COLO829 (cell line): Measurements from ENCODE around the gene MYOD1.

Source experiments
- DNase-seq: peaks from one replicate; pipeline ENCODE4 v3.0.0; 2012; ENCODE audit warnings: low spot score

The MYOD1 gene

DNA sequence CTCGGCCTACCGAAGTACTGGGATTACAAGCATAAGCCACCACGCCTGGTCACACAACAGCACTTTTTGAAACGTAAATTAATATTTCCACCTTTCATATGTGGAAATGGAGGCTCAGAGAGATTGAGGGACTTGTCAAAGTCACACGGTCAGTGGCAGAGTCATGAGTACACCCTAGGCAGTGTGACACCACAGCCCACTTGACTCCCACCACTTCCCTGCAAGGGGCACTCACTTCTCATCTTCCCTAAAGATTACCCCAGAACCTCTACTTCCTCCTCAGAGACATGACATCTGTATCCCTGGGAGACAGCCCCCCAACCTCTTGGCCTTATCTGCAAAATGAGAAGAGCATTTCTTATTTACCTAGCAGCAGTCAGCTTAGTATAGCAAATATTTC is 16.5 kb upstream of the MYOD1 start:
- DNase-seq: no peak

DNA sequence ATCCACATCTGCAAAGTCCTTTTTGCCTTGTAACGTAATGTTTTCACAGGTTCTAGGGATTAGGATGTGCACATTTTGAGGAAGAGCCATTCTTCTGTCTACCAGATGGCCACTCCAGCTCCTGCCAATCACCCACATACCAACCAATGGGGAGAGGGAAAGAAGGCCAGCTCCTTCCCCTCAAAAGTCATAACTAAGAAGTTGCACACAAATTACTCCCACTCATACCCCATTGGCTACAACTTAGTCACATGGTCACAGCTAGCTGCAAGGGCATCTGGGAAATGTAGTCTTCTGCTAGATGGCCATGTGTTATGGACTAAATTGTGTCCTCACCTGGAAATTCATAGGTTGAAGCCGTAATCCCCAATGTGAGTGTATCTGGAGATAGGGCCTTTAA is 15.4 kb upstream of the MYOD1 start:
- DNase-seq: peak; percentile 49

DNA sequence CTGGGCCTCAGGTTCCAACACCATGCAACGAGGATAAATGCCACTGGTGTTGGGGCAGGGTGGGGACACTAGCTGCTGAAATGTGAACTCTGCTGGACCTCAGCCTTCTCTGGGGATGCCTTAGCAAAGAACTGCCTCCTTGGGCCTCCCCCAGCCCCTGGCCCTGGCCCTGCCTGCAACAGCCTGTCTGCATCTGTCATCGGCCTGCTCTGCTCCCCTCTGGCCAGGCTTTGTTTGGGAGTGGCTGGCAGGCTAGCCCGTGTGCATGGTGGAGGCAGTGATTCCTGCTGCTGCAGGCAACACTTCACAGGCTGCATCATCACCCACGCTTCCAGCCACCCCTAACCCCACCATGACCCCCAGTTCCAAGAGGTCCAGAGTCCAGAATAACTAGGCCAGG is 11.5 kb upstream of the MYOD1 start:
- no peak for DNase-seq

DNA sequence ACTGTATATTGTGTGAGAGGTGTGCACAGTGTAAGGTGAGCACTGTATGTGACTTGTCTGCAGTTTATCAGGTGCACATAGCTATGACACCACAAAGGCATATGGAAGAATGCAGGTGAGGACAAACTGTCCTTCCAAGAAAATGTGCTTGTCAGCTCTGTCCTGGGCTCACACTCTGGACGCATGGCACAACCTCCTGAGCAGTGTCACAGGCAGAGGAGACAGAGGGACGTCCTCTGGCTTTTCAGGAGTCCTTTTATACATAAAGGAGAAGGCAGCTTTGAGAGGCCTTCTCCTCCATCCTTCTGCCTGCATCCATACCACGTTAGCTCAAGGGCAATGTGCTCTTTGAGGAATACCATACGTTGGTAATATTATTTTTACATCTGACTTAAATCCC is 7.5 kb upstream of the MYOD1 start:
- no peak for DNase-seq

DNA sequence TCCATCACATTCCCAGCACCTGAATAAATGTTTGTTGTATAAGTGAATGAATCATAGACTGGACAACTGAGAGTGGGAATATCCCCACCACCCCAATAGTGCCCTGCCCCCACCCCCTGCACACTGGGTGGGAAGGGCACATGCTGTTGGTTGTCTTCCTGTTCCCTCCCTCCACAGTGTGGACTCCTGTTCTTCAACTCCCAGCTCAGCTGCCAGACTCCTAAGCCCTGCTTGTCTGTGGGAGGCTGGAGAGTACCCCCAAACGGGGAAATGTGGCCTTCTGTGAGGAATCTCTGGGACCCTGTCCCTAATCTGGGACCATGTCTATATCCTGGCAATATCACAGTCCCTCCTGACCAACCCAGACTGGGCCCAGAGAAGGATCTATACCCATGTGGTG is 5.5 kb upstream of the MYOD1 start:
- no peak for DNase-seq

DNA sequence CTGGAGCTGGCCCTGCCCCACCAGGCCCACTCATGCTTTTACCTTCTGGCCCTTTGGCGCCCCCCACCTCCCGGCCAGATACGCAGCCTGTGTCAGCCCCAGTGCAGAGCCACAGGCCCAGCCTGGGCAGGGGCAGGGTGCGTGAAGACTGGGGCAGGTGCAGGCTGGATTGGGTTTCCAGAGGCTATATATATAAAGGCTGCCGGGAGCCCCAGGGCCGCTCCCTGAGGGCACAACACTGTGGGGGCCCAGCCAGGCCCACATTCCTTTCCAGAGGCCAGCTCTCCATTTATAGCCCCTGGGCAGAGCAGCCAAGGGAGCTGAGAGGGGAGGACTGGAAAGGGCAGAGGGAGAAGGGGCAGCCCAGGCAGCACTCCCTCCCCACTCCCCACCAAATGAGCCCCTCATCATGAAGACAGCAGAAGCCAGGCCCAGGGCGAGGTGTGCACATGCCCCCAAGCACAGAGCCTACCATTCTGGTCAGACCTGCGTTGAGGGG is 5.0 kb upstream of the MYOD1 start:
- no peak for DNase-seq

DNA sequence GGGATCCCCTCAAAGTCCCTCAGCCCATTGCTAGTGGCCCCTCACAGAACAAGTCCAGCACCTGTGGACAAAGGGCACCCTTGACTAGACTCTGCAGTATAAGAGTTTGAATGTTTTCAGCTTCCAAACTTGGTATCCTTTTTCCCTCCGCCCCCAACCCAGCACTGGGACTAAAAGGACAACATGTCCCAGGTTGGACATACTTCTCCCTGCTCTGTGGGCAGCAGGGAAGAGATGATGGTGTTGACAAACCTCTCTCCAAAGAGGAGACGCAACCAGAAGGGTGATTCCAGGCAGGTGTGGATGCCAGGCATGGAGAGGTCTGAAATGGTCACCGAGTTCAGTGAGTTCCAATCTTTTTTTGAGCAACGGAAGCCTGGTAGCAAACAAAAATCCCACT is 4.5 kb upstream of the MYOD1 start:
- no peak for DNase-seq

DNA sequence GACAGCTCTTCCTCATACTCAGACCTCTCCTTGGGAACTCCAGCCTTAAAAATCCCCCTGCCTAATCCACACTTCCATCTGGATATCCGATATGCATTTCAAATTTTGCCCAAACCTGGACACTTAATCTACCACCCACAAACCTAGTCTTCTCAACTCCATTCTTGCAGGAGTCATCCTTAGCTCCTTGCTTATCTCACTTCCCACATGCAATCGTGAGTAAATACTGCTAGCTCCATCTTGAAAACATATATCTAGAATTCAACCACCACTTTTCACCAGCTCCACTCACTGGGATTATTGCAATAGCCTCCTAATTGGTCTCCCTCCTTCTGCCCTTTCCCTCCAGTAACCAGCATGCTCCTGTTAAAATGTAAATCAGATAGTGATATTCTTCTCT is 2.6 kb upstream of the MYOD1 start:
- DNase-seq: no peak

DNA sequence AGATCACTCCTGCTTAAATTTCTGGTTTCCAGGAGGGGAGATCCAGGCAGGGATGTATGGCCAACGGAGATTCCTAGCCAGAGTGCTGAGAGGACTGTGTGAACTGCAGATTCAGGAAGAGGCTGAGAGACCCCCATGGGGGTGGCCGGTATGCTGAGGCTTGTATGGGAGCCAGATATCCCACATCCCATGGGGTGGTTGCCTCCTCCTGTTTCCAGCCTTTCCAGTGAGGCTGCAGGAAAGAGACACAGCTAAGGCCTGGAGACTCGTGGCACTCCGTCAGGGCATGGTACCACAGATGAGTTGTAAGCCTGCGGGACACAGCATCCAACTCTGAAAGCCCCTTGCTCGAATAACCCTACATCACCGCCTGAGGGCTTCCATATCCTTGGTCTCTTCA is 1.4 kb upstream of the MYOD1 start:
- DNase-seq: no peak

DNA sequence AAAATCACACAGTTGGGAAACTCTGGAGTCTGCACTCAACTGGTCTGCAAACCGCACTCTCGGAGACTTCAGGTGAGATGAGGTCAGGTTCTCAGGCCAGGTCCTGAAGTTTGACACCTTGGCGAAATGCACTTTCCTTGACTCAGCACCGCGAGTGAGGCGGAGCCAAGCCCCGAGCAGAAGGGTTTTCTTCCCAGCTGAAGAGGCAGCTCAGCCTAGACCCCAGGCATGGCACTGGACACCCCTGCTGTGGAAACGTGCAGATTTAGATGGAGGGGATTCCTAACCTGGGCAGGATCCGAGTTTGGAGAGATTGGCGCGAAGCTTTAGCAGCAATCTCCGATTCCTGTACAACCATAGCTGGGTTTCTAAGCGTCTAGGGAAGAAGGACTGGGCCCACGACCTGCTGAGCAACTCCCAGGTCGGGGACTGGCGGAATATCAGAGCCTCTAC is 835 bp upstream of the MYOD1 start:
- DNase-seq: no peak

DNA sequence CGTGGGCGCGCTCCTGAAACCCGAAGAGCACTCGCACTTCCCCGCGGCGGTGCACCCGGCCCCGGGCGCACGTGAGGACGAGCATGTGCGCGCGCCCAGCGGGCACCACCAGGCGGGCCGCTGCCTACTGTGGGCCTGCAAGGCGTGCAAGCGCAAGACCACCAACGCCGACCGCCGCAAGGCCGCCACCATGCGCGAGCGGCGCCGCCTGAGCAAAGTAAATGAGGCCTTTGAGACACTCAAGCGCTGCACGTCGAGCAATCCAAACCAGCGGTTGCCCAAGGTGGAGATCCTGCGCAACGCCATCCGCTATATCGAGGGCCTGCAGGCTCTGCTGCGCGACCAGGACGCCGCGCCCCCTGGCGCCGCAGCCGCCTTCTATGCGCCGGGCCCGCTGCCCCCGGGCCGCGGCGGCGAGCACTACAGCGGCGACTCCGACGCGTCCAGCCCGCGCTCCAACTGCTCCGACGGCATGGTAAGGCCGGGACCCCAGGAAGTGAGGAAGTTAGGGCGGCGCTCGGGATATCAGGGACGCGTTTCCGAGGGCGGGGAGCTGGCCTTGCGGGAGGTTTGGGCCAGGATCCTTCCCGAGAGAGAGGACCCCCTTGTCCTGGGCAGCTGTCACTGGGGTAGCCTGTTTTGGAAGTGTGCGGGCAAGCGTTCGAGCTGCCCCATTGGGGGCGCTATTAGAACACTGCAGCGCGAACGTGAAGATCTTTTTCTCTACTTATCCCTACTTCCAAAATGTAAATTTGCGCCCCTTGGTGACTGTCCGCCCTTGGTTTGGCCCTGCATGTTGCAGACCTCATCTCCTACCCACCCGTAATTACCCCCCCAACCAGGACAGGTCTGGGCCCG is 796 bp downstream of the MYOD1 start:
- DNase-seq: no peak

DNA sequence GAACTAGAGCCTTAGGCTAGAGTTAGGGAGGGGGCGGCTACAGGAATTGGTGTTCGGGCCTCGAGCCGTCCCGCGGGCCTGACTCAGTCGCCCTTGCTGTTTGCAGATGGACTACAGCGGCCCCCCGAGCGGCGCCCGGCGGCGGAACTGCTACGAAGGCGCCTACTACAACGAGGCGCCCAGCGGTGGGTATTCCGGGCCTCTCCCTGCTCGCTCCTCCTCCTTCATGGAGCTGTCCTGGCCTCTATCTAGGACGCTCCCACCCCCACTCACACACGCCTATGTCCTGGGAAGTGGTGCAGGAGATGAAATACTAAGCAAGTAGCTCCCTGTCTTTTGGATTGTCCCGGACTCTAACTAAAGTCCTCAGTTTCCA is 1.4 kb downstream of the MYOD1 start:
- no peak for DNase-seq

DNA sequence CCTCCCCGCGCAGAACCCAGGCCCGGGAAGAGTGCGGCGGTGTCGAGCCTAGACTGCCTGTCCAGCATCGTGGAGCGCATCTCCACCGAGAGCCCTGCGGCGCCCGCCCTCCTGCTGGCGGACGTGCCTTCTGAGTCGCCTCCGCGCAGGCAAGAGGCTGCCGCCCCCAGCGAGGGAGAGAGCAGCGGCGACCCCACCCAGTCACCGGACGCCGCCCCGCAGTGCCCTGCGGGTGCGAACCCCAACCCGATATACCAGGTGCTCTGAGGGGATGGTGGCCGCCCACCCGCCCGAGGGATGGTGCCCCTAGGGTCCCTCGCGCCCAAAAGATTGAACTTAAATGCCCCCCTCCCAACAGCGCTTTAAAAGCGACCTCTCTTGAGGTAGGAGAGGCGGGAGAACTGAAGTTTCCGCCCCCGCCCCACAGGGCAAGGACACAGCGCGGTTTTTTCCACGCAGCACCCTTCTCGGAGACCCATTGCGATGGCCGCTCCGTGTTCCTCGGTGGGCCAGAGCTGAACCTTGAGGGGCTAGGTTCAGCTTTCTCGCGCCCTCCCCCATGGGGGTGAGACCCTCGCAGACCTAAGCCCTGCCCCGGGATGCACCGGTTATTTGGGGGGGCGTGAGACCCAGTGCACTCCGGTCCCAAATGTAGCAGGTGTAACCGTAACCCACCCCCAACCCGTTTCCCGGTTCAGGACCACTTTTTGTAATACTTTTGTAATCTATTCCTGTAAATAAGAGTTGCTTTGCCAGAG is 2.0 kb downstream of the MYOD1 start:
- DNase-seq: no peak

DNA sequence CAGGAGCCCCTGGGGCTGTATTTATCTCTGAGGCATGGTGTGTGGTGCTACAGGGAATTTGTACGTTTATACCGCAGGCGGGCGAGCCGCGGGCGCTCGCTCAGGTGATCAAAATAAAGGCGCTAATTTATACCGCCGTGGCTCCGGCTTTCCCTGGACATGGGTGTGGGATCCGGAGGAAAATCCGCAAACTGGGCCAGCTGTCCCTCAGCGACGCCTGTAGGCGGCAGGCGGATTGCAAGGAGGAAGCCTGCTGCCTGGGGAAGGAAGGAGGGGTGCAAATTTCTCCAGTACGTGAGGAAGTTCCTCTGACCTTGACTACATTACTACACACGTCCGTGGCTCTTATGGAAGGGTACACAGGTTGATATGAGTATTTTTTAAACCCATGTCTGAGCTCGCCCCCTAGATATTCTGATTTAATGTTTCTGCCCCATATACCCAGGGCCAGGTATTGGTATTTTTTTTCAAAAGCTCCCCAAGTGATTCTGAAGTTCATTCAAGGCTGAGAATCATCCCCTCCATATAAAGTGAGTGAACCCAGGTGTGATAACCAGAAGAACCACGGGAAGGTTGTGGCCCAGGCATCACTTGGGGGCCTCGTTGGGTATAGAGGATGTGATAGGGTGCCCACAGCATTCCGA is 2.8 kb downstream of the MYOD1 start:
- peak; percentile 48 for DNase-seq

DNA sequence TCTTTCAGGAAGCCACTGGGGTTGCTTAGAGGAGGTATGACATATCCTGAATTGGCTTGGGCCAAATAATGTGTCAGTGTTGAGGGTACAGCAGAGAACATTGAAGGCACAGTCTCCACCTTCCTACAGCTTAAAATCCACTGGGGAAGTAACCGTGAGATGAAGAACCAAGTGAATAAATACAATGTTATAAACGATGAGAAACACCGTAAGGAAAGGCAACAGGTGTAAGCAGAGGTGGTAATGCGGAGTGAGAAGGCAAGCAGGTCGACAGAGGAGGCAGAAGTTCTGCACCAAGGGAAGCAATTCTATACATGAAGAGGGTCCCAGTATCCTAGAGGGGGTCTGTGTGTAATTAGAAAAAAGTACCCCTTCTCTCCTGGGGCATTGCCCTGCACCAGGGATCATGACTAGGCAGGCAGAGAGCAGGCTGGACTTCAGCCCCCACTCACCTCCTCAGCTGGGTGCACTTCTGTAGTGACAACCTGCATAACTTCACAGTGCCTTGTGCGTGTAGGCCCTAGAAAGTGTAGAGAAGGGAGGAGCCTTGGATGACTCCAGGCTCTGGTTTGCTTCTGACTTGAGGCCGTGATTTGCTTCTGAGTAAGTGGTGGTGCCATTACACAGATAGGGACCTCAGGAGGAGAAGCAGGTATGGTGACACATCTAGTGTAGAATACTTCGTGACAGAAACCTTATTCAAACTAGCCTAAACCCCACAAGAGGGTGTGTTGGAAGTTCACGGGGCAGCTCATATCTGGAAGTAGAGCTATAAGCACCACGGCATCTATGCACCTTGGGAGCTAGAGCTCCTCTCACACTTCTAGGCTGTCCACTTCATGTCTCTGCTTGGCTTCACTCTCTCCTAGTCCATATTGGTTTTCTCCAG is 4.9 kb downstream of the MYOD1 start:
- DNase-seq: no peak

DNA sequence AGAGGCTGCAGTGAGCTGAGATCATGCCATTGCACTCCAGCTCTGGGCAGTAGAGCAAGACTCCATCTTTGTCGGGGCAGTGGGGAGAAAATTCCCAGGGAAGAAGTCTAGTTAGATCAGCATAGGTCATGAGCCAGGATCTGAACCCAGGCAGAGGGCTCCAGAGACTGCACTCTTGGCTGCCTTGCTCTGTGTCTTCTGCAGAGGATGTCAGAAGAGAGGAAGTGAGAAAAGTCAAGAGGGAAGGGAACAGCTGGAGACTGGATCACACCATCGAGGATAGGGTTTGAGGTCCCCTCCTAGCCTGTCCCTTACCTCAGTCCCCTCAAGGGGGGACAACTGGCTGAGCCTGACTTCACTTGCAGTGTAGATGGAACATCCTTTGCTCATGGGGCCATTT is 5.8 kb downstream of the MYOD1 start:
- no peak for DNase-seq

DNA sequence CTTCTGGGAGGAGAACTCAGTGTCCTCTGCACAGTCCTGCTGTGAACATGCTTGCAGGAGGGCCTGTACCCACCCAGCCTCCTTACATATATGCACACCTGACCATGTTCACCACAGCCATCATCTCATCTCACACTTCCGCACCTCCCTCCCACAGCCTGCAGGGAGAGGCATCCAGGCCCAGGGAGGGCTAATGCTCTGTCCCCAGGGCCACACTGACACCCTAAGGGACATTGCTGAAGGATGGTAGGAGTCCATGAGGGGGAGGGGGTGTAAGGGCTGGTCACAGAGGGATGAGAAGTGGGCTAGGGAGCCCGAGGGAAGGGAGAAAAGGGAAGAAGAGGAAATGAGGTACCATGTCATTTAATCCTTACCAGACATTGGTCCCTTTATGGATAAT is 10.8 kb downstream of the MYOD1 start:
- DNase-seq: no peak

DNA sequence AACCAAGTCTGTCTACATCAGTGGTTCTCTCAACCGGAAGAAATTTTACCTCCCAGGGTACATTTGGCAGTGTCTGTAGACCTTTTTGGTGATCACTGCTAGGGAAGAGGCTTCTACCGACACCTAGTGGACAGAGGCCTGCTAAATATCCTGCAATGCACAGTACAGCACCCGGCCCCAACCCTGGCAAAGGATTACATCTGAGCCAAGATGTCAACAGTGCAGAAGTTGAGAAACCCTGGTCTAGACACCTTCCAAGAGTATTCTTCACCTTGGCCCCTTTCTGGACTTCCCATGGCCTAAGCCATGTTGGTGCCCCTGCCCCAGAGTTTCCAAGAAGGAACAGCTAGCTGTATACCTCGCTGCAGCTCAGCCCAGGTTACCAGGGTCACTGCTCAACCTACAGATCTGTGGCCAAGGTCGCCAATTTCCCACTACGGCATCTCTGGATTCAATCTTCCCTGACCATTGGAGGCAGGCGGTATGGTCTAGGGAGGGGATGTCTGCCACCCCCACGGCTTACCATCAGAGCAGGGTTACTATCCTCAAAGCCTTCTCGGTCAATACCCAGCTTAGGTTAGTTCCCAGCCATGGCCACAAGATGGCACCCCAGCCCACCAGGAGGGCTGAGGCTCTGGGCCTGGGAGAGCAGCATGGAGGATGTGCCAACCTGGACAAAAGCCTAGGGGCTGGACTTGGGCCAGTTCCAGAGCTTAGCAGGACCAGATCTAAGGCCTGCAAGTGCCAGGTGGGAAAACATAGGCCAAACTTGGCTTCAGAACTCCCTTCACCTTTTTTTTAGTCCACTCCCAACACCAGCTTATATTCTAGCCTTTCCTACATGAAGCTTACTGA is 11.5 kb downstream of the MYOD1 start:
- peak; percentile 92 for DNase-seq

DNA sequence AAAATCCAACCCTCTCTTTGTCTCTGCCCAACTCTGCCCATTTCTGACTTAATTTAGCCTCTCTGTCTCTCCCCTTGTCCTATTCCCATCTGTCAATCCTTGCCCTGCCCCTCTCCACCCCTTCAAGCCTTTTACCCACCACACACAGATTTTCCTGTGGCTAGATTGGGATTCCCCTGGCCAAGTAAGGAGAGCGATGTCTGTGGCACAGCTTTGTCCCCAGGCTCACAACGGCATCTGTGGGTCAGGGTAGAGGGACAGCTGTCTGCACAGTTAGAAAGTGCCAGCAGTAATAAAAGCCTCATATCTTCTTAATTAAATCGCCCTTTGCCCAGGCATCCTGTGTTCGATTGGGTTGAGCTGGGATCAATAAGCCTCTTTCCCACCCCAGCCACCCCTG is 13.9 kb downstream of the MYOD1 start:
- DNase-seq: no peak

DNA sequence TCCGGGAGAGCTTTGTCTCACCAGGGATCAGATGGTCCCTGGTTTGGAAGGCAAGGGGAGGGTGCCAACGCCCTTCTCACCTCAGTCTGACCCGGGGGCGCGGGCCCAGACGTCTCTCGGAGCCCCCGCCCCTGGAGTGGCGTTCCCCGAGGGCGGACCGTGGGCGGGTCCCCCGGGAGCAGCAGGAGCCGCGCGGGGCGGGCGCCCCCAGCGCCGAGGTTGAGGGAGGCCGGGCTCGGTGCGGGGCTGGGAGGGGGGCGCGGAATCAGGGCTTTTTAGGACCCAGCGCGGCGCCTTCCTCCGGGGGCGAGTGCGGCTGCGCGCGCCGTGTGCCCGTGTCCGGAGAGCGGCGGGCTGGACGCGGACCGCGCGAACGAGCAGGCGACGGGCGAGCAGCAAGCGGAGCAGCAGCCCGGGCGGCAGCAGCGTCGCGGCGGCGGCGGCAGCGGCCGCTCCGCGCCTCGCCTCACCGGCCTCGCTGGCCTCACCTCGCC is 15.1 kb downstream of the MYOD1 start, which contains the start of gene KCNC1:
Gene KCNC1 (plus strand): TSS at position 364 of the 494 bp plus-strand sequence. CDS start 1,222 bp downstream, outside the sequence.
- no peak for DNase-seq
